HG03565 (cell line): ENCODE measurements around the gene USO1.
A peak's percentile ranks its signal among the peaks of the same experiment; 100 is the strongest.
"Not testable (repeated sequence)": the region's sequence is repeated elsewhere in the genome, so short reads cannot be mapped to it uniquely, and the experiment has no call there.

Source experiments
- ATAC-seq: cut with Tn5 transposase; IDR thresholded peaks from one replicate; pipeline ENCODE4 v1.9.1; 2021; ENCODE audit warnings: mild to moderate bottlenecking, moderate library complexity; ENCODE audit not compliant: unreplicated experiment

The USO1 gene, protein sequence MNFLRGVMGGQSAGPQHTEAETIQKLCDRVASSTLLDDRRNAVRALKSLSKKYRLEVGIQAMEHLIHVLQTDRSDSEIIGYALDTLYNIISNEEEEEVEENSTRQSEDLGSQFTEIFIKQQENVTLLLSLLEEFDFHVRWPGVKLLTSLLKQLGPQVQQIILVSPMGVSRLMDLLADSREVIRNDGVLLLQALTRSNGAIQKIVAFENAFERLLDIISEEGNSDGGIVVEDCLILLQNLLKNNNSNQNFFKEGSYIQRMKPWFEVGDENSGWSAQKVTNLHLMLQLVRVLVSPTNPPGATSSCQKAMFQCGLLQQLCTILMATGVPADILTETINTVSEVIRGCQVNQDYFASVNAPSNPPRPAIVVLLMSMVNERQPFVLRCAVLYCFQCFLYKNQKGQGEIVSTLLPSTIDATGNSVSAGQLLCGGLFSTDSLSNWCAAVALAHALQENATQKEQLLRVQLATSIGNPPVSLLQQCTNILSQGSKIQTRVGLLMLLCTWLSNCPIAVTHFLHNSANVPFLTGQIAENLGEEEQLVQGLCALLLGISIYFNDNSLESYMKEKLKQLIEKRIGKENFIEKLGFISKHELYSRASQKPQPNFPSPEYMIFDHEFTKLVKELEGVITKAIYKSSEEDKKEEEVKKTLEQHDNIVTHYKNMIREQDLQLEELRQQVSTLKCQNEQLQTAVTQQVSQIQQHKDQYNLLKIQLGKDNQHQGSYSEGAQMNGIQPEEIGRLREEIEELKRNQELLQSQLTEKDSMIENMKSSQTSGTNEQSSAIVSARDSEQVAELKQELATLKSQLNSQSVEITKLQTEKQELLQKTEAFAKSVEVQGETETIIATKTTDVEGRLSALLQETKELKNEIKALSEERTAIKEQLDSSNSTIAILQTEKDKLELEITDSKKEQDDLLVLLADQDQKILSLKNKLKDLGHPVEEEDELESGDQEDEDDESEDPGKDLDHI

DNA sequence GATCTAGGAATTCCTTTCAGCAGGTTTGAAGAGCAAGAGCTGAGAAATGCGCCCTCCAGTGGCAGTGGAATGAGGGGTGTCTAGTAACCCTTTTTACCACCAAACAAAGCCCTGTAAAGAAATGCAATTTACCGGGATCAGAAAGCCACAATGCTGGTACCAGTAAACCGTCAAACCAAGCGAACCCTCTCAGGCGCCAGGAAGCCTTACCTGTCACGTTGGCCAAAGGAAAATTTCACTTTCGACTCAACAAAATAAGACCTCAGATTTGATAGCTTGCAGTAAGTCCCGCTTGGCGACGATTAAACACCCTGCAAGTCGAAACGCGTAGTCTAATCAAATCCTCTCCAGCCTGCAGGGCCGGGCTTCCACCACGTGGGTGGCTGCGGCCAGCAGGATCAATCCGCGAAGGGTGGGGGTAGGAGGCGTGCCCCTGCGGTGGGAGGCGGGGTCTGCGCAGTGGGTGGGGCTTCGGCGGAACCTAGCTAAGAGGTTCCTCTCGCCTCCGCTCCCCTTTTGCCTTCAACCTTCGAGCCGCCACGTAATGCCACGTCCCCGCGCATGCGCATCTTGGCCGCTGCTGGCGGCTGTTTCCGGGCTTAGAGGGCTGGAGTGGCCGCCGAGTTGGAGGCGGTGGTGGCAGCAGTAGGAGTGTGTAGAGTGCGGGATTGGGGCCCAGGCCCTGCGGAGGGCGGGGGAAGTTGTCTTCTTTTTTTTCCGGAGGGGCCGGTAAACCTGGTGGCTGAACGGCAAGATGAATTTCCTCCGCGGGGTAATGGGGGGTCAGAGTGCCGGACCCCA is at the start of gene USO1:
Gene USO1, plus strand, starts transcription at position 512 of the 801 bp plus-strand sequence. Its CDS starts 243 bp downstream, at position 755.
- peak; percentile 88 for ATAC-seq

DNA sequence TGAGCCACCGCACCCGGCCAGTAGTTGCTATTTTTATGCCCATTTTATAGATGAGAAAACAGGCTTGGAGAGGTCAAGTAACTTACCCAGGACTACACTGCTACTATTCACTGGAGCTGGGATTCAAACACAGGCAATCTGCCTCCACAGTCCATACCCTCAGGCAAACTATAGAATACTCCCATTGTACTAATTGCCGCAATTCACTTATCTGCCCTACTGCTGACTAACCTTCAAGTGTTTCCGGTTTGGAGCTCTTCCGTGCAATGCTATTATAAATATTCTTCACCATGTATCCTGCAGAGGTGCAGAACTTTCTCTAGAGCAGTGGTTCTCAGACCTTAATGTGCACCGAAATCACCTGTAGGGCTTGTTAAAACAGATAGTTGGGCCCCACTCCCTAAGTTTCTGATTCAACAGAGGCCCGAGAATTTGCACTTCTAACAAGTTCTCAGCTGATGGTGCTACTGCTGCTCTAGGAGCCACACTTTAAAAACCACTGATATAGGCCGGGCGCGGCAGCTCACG is 49.3 kb upstream of the USO1 start:
- ATAC-seq = no peak

DNA sequence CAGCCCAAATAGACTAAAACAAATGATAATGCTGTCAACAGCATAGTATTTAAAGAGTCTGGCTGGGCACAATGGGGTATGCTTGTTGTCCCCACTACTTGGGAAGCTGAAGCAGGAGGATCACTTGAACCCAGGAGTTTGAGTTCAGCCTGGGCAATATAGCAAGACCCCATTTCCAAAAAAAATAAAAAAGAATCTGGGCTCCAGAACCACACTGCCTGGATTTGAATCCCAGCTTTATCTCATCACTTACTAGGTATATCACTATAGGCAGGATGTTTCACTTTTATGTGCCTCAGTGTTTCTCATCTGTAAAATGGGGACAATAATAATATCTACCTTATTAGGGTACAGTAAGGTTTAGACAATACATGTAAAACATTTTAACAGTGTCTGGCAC is 45.9 kb upstream of the USO1 start:
- no peak for ATAC-seq

DNA sequence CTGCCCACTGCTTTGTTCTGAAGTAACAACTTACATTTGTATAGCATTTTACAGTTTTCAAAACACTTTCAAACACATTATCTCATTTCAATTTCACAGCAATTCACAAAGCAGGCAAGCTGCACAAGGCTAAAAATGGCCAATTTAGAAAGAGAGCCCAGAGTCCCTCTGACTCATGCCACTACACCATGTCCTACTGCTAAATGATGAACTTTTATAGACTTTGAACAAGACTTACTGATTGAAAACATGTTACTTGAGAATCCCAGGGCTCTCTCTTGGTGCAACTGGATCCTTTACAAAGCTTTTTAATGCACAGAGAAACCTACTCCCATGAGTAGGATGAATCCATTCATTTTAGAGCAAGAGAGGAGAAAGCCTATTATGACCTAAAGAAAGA is 45.4 kb upstream of the USO1 start:
- ATAC-seq = no peak

DNA sequence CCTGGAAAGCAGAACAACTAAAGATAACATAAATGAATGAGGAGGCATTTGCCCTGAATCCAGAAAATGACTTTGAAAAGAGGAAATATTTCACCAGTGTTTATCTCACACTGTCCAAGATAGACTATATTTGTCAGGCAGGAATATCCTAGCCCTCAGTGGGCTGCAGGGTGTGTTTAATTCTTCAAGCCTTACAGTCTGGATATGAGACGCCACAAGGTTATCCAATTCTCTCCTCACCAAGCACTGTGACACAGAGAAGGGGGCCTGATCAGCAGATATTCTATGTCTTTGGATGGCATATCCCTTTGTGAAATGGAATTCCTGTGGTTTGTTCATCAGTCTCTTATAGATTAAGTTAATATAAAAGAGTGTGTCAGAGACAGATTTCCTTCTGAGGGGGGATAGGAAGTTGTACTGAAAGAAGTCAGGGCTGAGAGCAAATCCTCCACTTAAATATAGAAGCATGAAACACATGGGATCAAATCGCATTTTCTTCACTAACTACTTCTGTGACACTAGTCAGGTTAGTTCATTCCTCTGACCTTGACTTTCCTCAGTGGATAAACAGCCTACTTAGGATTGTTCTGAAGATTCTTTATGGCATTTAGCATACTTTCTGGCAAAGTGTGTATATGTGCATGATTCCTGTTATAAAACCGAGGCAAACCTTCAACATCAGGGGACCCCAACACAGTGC is 44.4 kb upstream of the USO1 start:
- no peak for ATAC-seq

DNA sequence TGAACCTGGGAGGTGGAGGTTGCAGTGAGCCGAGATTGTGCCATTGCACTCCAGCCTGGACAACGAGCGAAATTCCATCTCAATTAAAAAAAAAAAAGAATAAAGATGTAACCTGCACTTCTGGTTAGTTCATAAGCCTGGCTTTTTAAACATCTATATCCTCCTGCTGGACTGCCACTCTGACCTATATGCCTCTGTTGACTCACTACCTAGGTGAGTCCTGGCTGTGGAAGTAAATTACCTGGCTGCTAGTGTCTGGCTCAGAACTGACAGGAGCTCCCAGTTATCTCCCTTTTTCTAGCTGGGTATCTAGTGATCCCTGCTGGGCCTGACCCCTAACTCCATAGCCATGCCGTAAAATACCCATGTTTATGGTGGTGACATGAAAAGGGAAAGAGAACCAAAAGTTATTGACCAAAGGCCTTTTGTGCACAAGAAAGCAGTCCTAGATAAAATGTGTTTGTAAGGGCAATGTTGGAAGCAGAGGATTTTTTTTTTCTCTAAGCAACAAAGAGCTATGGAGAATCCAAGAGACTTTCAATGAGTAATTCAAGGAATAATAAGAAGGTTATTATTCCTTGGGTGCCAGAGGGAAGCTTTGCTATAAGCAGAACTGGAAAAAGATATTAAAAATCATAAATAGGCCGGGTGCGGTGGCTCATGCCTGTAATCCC is 40.8 kb upstream of the USO1 start:
- no peak for ATAC-seq

DNA sequence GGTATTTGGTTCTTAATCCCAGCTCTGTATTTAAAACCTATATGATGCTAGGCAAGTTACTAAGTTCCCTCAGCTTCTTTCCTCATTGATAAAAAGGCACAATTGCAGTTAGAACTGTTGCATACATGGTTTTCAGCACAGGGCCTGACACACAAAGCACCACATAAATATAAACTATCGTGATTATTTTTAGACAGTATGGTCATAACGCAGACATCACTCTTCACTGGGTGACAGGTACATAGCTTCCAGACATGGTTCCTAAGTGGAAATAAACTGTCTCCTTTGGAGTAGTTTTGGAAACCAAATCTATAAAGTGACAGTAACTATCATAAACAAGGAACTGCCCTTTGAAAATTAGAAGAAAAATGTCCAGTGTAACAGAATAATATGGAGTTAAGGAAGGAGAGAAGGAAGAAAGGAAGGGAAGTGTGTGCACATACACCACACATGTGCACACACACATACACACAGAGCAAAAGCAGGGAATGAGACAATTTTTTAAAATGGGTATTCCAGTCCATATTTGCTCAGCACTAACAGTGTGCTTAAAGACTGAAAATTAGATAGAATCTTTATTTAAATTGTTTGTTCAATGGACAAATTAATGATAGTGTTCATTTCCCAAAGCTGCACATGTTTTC is 38.7 kb upstream of the USO1 start:
- no peak for ATAC-seq

DNA sequence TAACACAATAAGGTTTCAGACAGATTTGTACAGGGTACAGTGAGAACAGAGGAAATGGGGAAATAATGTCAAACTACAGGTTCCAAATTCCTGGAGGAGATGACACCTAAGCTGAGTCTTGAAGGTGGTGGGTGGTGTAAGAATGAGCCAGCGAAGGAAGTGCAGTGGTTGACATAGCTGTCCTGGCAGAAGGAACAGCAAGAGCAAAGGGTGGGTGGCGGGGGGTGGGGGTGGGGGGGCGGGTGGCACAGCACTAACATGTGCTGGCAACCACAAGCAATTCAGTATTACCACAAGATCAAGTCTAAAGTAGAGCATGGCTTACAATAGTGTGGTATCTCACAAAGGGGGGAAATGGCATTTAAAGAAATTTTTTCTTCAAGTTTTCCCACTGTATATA is 38.0 kb upstream of the USO1 start:
- no peak for ATAC-seq

DNA sequence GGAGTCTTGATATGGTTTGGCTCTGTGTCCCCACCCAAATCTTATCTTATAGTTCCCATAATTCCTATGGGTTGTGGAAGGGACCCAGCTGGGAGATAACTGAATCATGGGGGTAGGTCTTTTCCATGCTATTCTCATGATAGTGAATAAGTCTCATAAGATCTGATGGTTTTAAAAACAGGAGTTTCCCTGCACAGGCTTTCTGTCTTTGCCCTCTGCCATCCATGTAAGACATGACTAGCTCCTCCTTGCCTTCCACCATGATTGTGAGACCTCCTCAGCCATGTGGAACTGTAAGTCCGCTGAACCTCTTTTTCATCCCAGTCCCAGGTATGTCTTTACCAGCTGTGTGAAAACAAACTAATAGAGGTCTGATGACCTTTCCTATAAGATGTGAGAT is 37.3 kb upstream of the USO1 start:
- ATAC-seq = not testable (repeated sequence)

DNA sequence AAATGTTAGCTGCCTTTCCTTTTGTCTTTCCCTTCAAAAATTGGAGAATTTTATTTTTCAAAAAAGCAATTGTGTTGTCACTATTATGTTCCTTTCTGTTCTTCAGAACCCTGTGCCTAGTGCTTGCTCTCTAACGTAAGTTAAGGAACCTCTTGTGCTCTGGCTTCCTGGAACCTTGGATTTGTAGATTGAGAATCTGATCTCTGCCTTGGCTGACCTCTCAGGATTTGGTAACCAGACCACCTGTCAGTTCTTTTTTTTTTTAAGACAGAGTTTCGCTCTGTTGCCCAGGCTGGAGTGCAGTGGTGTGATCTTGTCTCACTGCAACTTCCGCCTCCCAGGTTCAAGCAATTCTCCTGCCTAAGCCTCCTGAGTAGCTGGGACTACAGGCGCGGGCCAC is 32.3 kb upstream of the USO1 start:
- not testable (repeated sequence) for ATAC-seq

DNA sequence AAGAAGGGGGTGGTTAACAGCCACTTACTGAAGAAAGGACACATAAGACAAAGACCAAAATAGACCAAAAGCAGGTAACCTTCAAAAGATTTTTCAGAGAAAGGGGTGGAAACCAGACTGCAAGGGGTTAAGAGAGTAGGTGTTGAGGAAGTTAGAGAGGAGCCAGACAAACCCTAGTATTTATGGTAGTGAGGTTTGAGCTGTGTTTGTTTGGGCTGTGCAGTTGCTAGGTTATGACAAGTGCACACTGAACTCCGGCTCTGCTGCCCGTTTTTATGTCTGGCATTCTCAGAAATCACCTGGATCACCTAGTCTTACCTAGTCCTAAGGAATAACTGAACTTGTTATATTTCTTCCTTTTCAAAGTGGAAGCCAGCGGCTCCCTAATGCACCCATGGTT is 28.3 kb upstream of the USO1 start:
- ATAC-seq = peak; percentile 45

DNA sequence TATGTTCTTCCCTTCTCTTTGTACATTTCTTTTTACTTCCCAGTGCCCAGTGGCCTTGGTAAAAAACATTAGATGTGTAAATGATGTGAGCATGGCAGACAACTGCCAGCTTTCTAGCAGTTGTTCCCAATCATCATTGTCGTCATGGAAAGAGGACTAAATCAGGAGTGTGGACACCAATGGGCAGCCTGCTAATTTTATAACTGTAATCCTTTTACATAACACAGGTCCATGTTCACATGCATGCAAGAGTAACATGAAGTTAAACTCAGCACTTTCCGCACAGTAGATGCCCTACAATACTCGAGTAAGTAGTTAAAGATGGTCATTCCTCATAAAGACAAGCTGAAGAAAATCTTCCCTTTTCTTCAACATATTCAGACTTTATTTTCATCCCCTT is 27.8 kb upstream of the USO1 start:
- ATAC-seq = no peak

DNA sequence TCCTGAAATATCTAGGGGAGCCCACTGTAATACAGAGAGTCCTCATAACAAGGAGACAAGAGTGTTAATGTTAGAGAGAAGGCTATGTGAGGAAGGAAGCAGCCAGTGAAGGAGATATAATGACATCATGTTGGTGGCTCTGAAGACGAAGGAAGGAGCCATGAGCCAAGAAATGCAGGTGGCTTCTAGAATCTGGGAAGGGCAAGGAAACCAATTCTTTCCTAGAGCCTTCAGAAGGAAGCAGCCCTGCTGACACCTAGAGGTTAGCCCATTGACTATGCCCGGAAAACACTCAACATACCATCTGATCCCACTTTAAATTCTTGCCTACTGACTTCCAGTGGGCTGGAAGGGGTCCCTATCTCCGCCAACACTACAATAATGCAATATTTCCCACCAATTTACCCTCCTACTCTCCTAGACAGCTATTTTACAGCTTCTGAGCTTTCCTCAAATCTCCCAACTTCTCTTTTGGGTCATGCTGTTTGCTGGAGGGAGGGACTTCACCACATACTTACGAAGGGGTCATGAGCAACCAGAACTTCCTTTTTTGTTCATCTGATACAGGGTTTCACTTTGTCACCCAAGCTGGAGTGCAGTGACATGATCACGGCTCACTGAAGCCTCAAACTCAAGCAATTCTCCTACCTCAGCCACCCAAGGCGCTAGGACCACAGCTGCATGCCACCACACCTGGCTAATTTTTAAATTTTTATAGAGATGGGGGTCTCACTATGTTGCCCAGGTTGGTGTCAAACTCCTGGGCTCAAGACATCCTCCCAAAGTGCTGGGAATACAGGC is 26.0 kb upstream of the USO1 start:
- ATAC-seq = peak; percentile 93

DNA sequence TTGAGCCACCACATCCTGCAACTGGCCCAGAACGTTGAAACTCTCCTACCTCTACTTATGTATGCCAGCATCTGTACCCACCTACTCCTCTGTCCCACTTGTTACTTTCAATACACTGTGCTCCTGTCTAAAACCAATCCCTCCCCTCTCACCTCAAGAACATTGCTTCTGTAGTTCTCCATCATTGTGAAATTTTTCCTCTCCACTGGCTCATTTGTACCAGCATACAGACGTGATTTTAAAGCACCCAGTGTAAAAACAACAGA is 25.5 kb upstream of the USO1 start:
- peak; percentile 14 for ATAC-seq

DNA sequence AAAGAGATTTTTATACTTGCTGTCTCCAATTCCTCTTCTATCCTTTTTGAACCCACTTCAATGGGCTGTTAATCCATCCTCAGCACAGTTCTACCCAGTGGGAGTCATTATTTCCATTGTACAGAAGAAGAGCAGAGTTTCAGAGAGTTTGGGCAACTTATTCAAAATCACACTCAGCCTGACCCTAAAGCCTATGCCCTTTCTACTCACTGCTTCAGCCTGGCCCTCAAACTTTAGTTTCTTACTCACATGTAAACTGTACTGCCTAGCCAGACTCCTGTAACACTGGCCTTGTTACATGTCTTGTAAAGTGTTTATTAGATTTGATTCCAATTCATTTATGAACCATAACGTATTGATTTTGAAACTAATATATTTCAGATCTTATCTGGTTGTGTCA is 25.1 kb upstream of the USO1 start:
- no peak for ATAC-seq

DNA sequence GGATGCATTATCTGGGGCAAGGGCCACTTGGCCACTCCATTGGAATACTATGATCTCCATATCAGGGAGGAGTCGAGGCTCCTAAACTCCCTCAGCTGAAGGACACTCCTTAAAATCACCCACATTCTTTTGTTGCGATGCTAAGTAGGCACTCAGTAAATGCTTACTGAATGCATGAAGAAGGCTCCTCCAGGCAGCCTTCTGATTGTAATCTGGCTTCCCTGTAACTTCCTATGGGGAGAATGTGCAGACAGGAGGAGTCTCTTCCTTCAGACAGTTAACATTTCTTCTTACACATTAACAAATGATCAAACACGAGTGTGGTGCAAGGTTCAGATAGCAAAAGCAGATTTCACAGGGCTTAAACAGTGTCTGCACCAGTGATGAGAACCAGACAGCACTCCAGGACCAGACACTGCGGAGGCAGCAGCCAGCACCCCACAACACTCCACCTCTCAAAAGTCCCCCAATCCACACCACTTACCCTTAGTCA is 21.4 kb upstream of the USO1 start:
- no peak for ATAC-seq

DNA sequence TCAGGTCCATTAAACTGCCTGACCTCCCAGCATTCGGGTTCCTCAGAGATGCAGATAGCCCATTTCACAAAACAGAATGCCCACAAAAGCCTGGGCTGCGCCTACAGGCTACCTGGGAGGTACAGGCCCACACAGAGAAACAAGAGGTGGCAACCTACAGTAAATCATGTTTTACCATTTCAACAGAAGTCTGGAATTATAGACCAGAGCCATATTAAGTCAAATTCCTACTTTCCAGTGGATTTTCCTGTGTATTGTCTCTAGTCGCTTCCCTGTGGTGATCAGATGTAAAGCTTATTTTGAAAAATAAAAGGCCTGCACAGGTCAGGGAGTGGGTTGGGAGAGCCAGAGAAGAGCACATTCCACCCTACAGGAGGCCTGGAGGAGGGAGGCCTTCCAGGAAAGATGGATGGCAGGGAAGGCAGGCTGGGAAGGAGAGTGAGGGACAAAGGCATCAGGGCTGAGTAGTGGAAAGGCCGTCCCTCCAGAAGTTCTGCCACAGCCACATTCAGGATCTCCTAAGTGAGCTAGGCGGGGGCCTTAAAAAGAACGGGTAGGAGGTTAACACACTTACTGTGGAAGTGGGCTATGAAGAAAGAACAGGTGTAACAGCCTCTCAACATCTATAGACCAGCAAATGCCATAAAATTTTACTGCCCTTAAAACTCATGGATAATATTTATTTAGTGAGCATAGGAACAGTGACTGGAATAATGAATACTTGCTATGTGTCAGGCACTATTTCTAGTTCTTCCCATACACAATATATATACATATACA is 19.0 kb upstream of the USO1 start:
- ATAC-seq = no peak

DNA sequence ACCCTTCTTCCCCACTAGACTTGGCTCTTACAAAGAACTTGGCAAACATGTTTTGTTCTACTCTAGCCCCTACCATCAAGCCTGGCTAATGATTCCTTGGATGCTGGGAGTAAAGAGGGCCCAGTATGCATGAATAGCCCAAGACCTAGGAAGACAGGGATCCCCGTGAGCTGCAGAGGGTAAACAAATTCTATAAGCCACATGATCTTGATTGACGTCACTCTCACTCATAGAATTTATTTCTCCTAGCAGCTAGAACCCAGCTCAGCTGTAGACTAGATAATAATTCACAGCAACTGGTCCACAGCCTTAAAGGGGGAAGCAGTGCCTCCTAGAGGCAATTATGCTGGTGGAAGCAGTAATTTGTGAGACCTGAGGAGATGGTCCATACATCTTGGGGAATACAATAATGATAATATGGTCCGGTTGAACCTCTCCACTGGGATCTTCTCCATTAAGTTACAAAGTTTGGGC is 16.1 kb upstream of the USO1 start:
- no peak for ATAC-seq
